Liver (tissue), 9 donors: ENCODE results near the gene SYT2. TPM values are rescaled to one million over a fixed set of nuclear protein-coding genes. Genes with fewer than 3 reads are reported as not detected.

Source experiments
- DNase-seq: peaks from one replicate; pipeline ENCODE4 v3.0.0-alpha.2; 2017; ENCODE audit warnings: low spot score
- H3K27ac ChIP-seq, 2 donors: one replicate each; pipeline ENCODE4 v1.7.0; 2013; ENCODE audit warnings: inconsistent platforms in 2 of 2, low read length in 2 of 2, control low read depth in 1 of 2, low read depth in 1 of 2, mild to moderate bottlenecking in 1 of 2
- H3K27me3 ChIP-seq, 4 donors: one replicate each; pipeline versions ENCODE4 v1.6.1 to v1.7.0; 2013; ENCODE audit warnings: low read length in 3 of 4, inconsistent platforms in 1 of 4, mild to moderate bottlenecking in 1 of 4, moderate library complexity in 1 of 4; ENCODE audit not compliant: control insufficient read depth in 4 of 4, insufficient read depth in 4 of 4
- H3K36me3 ChIP-seq, 4 donors: one replicate each; pipeline versions ENCODE4 v1.6.1 to v1.7.0; 2013; ENCODE audit warnings: low read length in 3 of 4, mild to moderate bottlenecking in 3 of 4, low read depth in 1 of 4, moderate library complexity in 1 of 4; ENCODE audit not compliant: control insufficient read depth in 4 of 4, insufficient read depth in 3 of 4
- H3K4me1 ChIP-seq, 4 donors: one replicate each; pipeline versions ENCODE4 v1.6.1 to v1.7.0; 2013; ENCODE audit warnings: low read length in 3 of 4, mild to moderate bottlenecking in 3 of 4, moderate library complexity in 1 of 4; ENCODE audit not compliant: control insufficient read depth in 4 of 4, insufficient read depth in 4 of 4
- H3K4me3 ChIP-seq, 3 donors: one replicate each; pipeline versions ENCODE4 v1.6.1 to v1.7.0; 2013; ENCODE audit warnings: low read length in 3 of 3, control low read depth in 1 of 3, low read depth in 1 of 3, mild to moderate bottlenecking in 1 of 3
- H3K9ac ChIP-seq, 2 donors: one replicate each; pipeline ENCODE4 v1.7.0; 2013; ENCODE audit warnings: low read length in 2 of 2, mild to moderate bottlenecking in 2 of 2, moderate library complexity in 2 of 2, control low read depth in 1 of 2, low read depth in 1 of 2
- H3K9me3 ChIP-seq, 4 donors: one replicate each; pipeline versions ENCODE4 v1.6.1 to v1.7.0; 2013; ENCODE audit warnings: low read length in 3 of 4; ENCODE audit not compliant: control insufficient read depth in 4 of 4
- CTCF ChIP-seq: fragments of 150-350 bp; IDR thresholded peaks from 2 replicates; pipeline ENCODE4 v1.5.1; 2017; ENCODE audit warnings: improper control_type of control experiment, low read depth, low read length; ENCODE audit not compliant: missing input control
- EGR1 ChIP-seq, 2 donors: IDR thresholded peaks; 2 replicates each; pipeline ENCODE4 v1.6.1; 2016 to 2018; ENCODE audit warnings: antibody characterized with exemption in 2 of 2, low read depth in 2 of 2
- FOXA1 ChIP-seq: IDR thresholded peaks from 2 replicates; pipeline ENCODE4 v1.6.1; 2016; ENCODE audit warnings: antibody characterized with exemption
- GABPA ChIP-seq, 2 donors: IDR thresholded peaks in 1 of 2; conservative IDR thresholded peaks in 1 of 2; 2 replicates each; pipeline ENCODE4 v1.6.1; 2016; ENCODE audit warnings: antibody characterized with exemption in 2 of 2, mild to moderate bottlenecking in 1 of 2, moderate library complexity in 1 of 2
- HNF4A ChIP-seq, 2 donors: conservative IDR thresholded peaks; 2 replicates each; pipeline ENCODE4 v1.6.1; 2016; ENCODE audit warnings: antibody characterized with exemption in 2 of 2, mild to moderate bottlenecking in 2 of 2
- HNF4G ChIP-seq: IDR thresholded peaks from 2 replicates; pipeline ENCODE4 v1.6.1; 2016; ENCODE audit warnings: antibody characterized with exemption
- JUND ChIP-seq, 2 donors: IDR thresholded peaks; 2 replicates each; pipeline ENCODE4 v1.6.1; 2016; ENCODE audit warnings: antibody characterized with exemption in 2 of 2
- NR2F2 ChIP-seq: IDR thresholded peaks from 2 replicates; pipeline ENCODE4 v1.6.1; 2016; ENCODE audit warnings: antibody characterized with exemption
- RAD21 ChIP-seq, 2 donors: IDR thresholded peaks; 2 replicates each; pipeline ENCODE4 v1.6.1; 2016; ENCODE audit warnings: antibody characterized with exemption in 2 of 2, mild to moderate bottlenecking in 2 of 2
- RXRA ChIP-seq, 2 donors: IDR thresholded peaks; 2 replicates each; pipeline ENCODE4 v1.6.1; 2017 to 2018; ENCODE audit warnings: antibody characterized with exemption in 2 of 2, mild to moderate bottlenecking in 1 of 2
- SP1 ChIP-seq: IDR thresholded peaks from 2 replicates; pipeline ENCODE4 v1.6.1; 2018; ENCODE audit warnings: antibody characterized with exemption, mild to moderate bottlenecking
- TAF1 ChIP-seq: conservative IDR thresholded peaks from 2 replicates; pipeline ENCODE4 v1.6.1; 2016; ENCODE audit warnings: antibody characterized with exemption, mild to moderate bottlenecking
- YY1 ChIP-seq: IDR thresholded peaks from 2 replicates; pipeline ENCODE4 v1.6.1; 2016; ENCODE audit warnings: antibody characterized with exemption, mild to moderate bottlenecking
- ZBTB33 ChIP-seq: IDR thresholded peaks from 2 replicates; pipeline ENCODE4 v1.6.1; 2016; ENCODE audit warnings: antibody characterized with exemption
- WGBS: extraction: QIAGEN DNeasy Blood & Tissue Kit; methylation state at CpG from one replicate; pipeline ENCODE4 v1.1.7; 2013; 5-methylcytosine and 5-hydroxymethylcytosine counted together
- polyA plus RNA-seq, 2 donors: library from polyadenylated mRNA; stranded (reverse) in 1 of 2; unstranded in 1 of 2; fragments of 200-250 nt in 1 of 2; fragments of >200 nt in 1 of 2; fragmentation: Nextera tagmentation in 1 of 2; extraction: Ambion mirVana in 1 of 2; gene quantifications; one replicate each; pipeline versions ENCODE4 v1.2.1 to v1.2.3, GENCODE V29; 2013 to 2015
- total RNA-seq, 2 donors: library from RNA; depleted of rRNA; stranded (reverse); fragments of >200 nt; gene quantifications; one replicate each; pipeline ENCODE4 v1.2.3, GENCODE V29; 2014
- TF ChIP-seq, protein P1 (sequence below): IDR thresholded peaks from 2 replicates; pipeline ENCODE4 v1.6.1; 2016; ENCODE audit warnings: antibody characterized with exemption
- TF ChIP-seq, protein P2 (sequence below): IDR thresholded peaks from 2 replicates; pipeline ENCODE4 v1.6.1; 2016; ENCODE audit warnings: antibody characterized with exemption, mild to moderate bottlenecking
- donor health status: healthy.
- donor health status: healthy.
- donor health status: healthy.
- donor health status: healthy.
- donor health status: healthy.

SYT2 gene
- total and polyA plus RNA-seq, 4 donors = under 0.01 to 0.07 TPM; not detected in 2

- H3K4me3 ChIP-seq = no peak overlapping the region
Observed at GRCh38 chr1:202644219-202645096, 65.8 kb downstream of the SYT2 start.

DNA sequence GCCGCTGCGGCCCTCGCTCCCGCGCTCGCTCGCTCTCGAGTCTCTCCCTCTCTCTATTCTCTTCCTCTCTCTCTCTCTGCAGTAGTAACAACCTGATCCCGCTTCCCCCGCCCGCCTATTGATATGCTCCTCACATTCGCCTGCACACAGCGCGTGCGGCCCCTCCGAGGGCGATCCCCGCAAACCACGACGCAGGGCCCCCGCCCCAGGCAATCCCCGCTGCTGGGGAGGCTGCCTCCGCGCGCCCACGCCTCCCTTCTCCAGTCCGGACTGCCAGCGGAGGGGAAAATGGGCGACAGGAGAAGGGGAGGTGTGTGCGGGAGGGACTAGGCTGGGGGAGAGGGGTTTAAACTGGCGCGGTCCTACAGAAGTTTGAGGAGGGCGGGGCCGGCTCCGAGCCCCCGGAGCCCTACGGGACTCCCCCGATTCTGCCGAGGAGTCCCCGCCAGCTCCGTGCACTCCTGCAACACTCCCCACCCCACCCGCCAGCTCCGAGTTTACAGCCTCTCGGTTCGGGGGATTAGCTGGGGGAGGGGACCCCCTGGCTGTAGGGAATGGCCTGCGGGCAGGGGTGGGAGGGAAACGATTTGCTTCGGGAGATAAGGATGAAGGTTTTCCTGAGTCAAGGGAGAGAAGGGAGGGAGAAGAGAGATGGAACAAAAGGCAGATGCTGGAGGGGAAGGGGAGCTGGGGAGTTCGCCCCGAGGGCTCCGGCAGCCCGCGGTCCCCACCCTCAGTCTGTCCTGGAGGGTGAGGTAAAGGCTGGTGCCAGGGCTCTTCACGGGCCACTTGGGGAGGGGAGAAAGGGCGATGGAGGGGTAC lies 66.6 kb downstream of the SYT2 start:
- peaks cover 0 to 16% (median 7%) of the 10 kb centered on the region in 4 donors for H3K27me3 ChIP-seq
- no peaks in the 10 kb centered on the region for H3K9me3 ChIP-seq
- 2% methylated on average over 55 of the region's 55 CpGs for WGBS
- no peak for DNase-seq
- H3K27ac ChIP-seq = no peak overlapping the region
- no peak overlapping the region for H3K9ac ChIP-seq
- H3K4me3 ChIP-seq = peak overlapping the region in 1 of 3 donors; percentile 41
- H3K4me1 ChIP-seq = peaks cover 7 to 17% (median 11%) of the 10 kb centered on the region in 4 donors
- no peaks in the 10 kb centered on the region for H3K36me3 ChIP-seq
- TF ChIP-seq JUND (IDR thresholded peaks at IDR 0.05) (no peak), HNF4G (no peak), GABPA (IDR thresholded peaks at IDR 0.05 in 1 of 2, conservative IDR thresholded peaks at IDR 0.05 in 1 of 2) (no peak), EGR1 (IDR thresholded peaks at IDR 0.05; ENCODE audit: low read depth in 2 of 2) (no peak), FOXA1 (no peak), RXRA (IDR thresholded peaks at IDR 0.05) (no peak), SP1 (no peak), ZBTB33 (no peak), NR2F2 (no peak), YY1 (no peak), RAD21 (IDR thresholded peaks at IDR 0.05) (no peak), CTCF (no peak), HNF4A (conservative IDR thresholded peaks at IDR 0.05) (no peak)
- TF ChIP-seq, protein P1, sequence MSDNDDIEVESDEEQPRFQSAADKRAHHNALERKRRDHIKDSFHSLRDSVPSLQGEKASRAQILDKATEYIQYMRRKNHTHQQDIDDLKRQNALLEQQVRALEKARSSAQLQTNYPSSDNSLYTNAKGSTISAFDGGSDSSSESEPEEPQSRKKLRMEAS = no peak
- TF ChIP-seq, protein P2, sequence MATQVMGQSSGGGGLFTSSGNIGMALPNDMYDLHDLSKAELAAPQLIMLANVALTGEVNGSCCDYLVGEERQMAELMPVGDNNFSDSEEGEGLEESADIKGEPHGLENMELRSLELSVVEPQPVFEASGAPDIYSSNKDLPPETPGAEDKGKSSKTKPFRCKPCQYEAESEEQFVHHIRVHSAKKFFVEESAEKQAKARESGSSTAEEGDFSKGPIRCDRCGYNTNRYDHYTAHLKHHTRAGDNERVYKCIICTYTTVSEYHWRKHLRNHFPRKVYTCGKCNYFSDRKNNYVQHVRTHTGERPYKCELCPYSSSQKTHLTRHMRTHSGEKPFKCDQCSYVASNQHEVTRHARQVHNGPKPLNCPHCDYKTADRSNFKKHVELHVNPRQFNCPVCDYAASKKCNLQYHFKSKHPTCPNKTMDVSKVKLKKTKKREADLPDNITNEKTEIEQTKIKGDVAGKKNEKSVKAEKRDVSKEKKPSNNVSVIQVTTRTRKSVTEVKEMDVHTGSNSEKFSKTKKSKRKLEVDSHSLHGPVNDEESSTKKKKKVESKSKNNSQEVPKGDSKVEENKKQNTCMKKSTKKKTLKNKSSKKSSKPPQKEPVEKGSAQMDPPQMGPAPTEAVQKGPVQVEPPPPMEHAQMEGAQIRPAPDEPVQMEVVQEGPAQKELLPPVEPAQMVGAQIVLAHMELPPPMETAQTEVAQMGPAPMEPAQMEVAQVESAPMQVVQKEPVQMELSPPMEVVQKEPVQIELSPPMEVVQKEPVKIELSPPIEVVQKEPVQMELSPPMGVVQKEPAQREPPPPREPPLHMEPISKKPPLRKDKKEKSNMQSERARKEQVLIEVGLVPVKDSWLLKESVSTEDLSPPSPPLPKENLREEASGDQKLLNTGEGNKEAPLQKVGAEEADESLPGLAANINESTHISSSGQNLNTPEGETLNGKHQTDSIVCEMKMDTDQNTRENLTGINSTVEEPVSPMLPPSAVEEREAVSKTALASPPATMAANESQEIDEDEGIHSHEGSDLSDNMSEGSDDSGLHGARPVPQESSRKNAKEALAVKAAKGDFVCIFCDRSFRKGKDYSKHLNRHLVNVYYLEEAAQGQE = no peak

More at GRCh38 chr1:202644219-202645096, 65.8 kb downstream of the SYT2 start:
- H3K9ac ChIP-seq = no peak overlapping the region
- no peak for DNase-seq
- H3K4me1 ChIP-seq = peaks cover 7 to 17% (median 11%) of the 10 kb centered on the region in 4 donors
- no peak overlapping the region for H3K27ac ChIP-seq
- no peaks in the 10 kb centered on the region for H3K36me3 ChIP-seq
- 13% methylated on average over 22 of the region's 22 CpGs for WGBS
- H3K27me3 ChIP-seq = peaks cover 0 to 13% (median 7%) of the 10 kb centered on the region in 4 donors
- no peaks in the 10 kb centered on the region for H3K9me3 ChIP-seq
- TF ChIP-seq, protein P1 = no peak
- no peak for TF ChIP-seq TAF1
- no peak for TF ChIP-seq ZBTB33
- TF ChIP-seq HNF4A (conservative IDR thresholded peaks at IDR 0.05) = no peak
